ENCODE measurements around the gene SLC35E1. TPM values are rescaled to one million over a fixed set of nuclear protein-coding genes. Genes with fewer than 3 reads are reported as not detected.

The SLC35E1 gene
- total and polyA plus RNA-seq, 2 experiments from 2014 or later = 17.0 to 30.3 TPM

- Histone ChIP-seq H3K79me2 (replicated peaks; ENCODE audit: insufficient read depth) (no peaks in the 10 kb centered on the region), H3K27ac (ENCODE audit: low read depth) (no peak overlapping the region), H2AFZ (no peak overlapping the region), H3K27me3 (ENCODE audit: insufficient read depth) (no peaks in the 10 kb centered on the region), H3F3A (replicated peaks; ENCODE audit: low read depth) (no peaks in the 10 kb centered on the region), H3K4me2 (no peak overlapping the region), H3K9me2 (ENCODE audit: insufficient read depth) (no peaks in the 10 kb centered on the region), H3K4me1 (ENCODE audit: insufficient read depth) (no peaks in the 10 kb centered on the region), H4K20me1 (replicated peaks; ENCODE audit: insufficient read depth) (peaks cover 18% of the 10 kb centered on the region), H3K4me3 (no peak overlapping the region), H3K36me3 (ENCODE audit: insufficient read depth) (peaks cover 46% of the 10 kb centered on the region)
- Mint-ChIP-seq H3K4me3 (no peak overlapping the region), H3K27ac (no peak overlapping the region), H3K4me1 (no peaks in the 10 kb centered on the region), H3K27me3 (ENCODE audit: insufficient read depth, low read depth, poor library complexity) (peaks cover 10% of the 10 kb centered on the region), H3K36me3 (ENCODE audit: low read depth) (peaks cover 85% of the 10 kb centered on the region), H3K9me3 (no peaks in the 10 kb centered on the region)
- no peak for ATAC-seq
- TF ChIP-seq EZH2phosphoT487 (IDR thresholded peaks at IDR 0.05; ENCODE audit: unreplicated experiment) = no peak
- DNase-seq (ENCODE audit: low spot score) = no peak
Measured at GRCh38 chr19:16527334-16527935, 44.8 kb downstream of the SLC35E1 start.

DNA sequence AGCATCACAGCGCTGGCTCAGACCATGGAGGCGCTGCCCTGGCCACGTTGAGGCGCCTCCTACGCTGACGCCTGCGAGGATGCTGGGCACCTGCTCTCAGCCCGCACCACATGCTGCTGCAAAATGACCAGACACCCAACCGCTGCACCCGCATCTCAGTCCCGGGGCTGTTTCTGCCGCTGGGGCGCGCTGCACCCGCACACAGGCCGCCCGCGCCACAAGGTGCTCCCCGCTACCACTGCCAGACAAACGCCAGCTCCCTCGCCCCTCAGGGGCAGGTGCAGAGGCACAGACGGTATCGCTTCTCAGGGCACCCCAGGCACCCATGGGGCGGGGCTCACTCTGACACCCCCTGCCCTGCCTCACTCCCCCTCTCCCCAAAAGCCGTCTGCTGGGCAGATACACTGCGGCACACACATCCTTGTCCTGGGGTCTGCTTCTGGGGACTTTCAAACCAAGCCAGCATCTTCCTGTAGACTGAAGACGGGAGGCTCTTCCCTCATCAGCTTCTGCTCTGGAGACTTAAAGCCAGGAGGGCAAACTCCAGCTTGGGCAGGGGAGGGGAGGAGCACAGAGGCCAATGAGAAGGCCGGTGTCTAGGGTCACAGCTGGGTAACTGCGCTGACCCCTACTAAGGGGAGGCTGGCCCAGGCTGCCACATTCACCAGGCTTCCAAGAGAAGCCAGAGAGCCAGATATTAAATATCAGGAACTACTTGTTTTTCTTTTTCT lies 46.3 kb downstream of the SLC35E1 start:
- TF ChIP-seq NANOG (IDR thresholded peaks at IDR 0.05; ENCODE audit: borderline replicate concordance) (no peak), CREB1 (CRISPR knock-in tag; IDR thresholded peaks at IDR 0.05; ENCODE audit: low read depth) (no peak), JUNB (IDR thresholded peaks at IDR 0.05; ENCODE audit: unreplicated experiment) (no peak), STAT1 (IDR thresholded peaks at IDR 0.05; ENCODE audit: unreplicated experiment) (no peak), EZH2phosphoT487 (IDR thresholded peaks at IDR 0.05; ENCODE audit: unreplicated experiment) (no peak), ZNF114 (CRISPR knock-in tag; IDR thresholded peaks at IDR 0.05) (no peak)
- TF ChIP-seq, protein P1, sequence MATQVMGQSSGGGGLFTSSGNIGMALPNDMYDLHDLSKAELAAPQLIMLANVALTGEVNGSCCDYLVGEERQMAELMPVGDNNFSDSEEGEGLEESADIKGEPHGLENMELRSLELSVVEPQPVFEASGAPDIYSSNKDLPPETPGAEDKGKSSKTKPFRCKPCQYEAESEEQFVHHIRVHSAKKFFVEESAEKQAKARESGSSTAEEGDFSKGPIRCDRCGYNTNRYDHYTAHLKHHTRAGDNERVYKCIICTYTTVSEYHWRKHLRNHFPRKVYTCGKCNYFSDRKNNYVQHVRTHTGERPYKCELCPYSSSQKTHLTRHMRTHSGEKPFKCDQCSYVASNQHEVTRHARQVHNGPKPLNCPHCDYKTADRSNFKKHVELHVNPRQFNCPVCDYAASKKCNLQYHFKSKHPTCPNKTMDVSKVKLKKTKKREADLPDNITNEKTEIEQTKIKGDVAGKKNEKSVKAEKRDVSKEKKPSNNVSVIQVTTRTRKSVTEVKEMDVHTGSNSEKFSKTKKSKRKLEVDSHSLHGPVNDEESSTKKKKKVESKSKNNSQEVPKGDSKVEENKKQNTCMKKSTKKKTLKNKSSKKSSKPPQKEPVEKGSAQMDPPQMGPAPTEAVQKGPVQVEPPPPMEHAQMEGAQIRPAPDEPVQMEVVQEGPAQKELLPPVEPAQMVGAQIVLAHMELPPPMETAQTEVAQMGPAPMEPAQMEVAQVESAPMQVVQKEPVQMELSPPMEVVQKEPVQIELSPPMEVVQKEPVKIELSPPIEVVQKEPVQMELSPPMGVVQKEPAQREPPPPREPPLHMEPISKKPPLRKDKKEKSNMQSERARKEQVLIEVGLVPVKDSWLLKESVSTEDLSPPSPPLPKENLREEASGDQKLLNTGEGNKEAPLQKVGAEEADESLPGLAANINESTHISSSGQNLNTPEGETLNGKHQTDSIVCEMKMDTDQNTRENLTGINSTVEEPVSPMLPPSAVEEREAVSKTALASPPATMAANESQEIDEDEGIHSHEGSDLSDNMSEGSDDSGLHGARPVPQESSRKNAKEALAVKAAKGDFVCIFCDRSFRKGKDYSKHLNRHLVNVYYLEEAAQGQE (IDR thresholded peaks at IDR 0.05; ENCODE audit: unreplicated experiment) = no peak
- H3K27ac Mint-ChIP-seq = no peak overlapping the region
- no peaks in the 10 kb centered on the region for H3K9me2 ChIP-seq (ENCODE audit: insufficient read depth)
- H3K4me3 ChIP-seq = no peak overlapping the region
- no peaks in the 10 kb centered on the region for H3K4me1 ChIP-seq (ENCODE audit: insufficient read depth)
- H4K20me1 ChIP-seq (replicated peaks; ENCODE audit: insufficient read depth) = peaks cover 19% of the 10 kb centered on the region
- H3K4me2 ChIP-seq = no peak overlapping the region
- no peak overlapping the region for H2AFZ ChIP-seq
- peaks cover 40% of the 10 kb centered on the region for H3K36me3 ChIP-seq (ENCODE audit: insufficient read depth)
- H3K4me1 Mint-ChIP-seq = no peaks in the 10 kb centered on the region
- no peak for ATAC-seq
- H3K27me3 ChIP-seq (ENCODE audit: insufficient read depth) = no peaks in the 10 kb centered on the region
- H3K4me3 Mint-ChIP-seq = no peak overlapping the region
- no peaks in the 10 kb centered on the region for H3K79me2 ChIP-seq (replicated peaks; ENCODE audit: insufficient read depth)
- no peaks in the 10 kb centered on the region; the same call in 1 of the 2 replicates for H3F3A ChIP-seq (replicated peaks; ENCODE audit: low read depth)
- H3K9me3 Mint-ChIP-seq = no peaks in the 10 kb centered on the region
- H3K36me3 Mint-ChIP-seq (ENCODE audit: low read depth) = peaks cover 82% of the 10 kb centered on the region
- DNase-seq (ENCODE audit: low spot score) = no peak
- peaks cover 3% of the 10 kb centered on the region for H3K27me3 Mint-ChIP-seq (ENCODE audit: insufficient read depth, low read depth, poor library complexity)
- no peak overlapping the region for H3K27ac ChIP-seq (ENCODE audit: low read depth)
